Immature natural killer cell (primary cell): ENCODE results near the gene TFF2. TPM values are rescaled to one million over a fixed set of nuclear protein-coding genes. Genes with fewer than 3 reads are reported as not detected.
A peak's percentile ranks its signal among the peaks of the same experiment; 100 is the strongest.

ENCODE experiments used
- DNase-seq, 3 donors: peaks; one replicate each; pipeline ENCODE4 v3.0.0; 2022; ENCODE audit warnings: mixed read lengths in 1 of 3
- H3K27ac Mint-ChIP-seq, 6 donors: one replicate each; pipeline ENCODE4 v1.8.0; 2020; ENCODE audit warnings: mixed read lengths in 6 of 6, mild to moderate bottlenecking in 5 of 6, inconsistent platforms in 4 of 6, moderate library complexity in 3 of 6
- H3K27me3 Mint-ChIP-seq, 3 donors: one replicate each; pipeline ENCODE4 v1.8.0; 2020 to 2021; ENCODE audit warnings: low read depth in 3 of 3, mild to moderate bottlenecking in 3 of 3, mixed read lengths in 3 of 3, moderate library complexity in 3 of 3, inconsistent platforms in 1 of 3
- H3K36me3 Mint-ChIP-seq, 3 donors: one replicate each; pipeline ENCODE4 v1.8.0; 2020; ENCODE audit warnings: mixed read lengths in 3 of 3, inconsistent platforms in 2 of 3, mild to moderate bottlenecking in 2 of 3
- H3K4me1 Mint-ChIP-seq, 2 donors: one replicate each; pipeline ENCODE4 v1.8.0; 2020; ENCODE audit warnings: inconsistent platforms in 2 of 2, mild to moderate bottlenecking in 2 of 2, mixed read lengths in 2 of 2, moderate library complexity in 1 of 2
- H3K4me3 Mint-ChIP-seq, 5 donors: one replicate each; pipeline ENCODE4 v1.8.0; 2020; ENCODE audit warnings: mild to moderate bottlenecking in 5 of 5, mixed read lengths in 5 of 5, inconsistent platforms in 3 of 5, moderate library complexity in 3 of 5
- H3K9me3 Mint-ChIP-seq, 6 donors: one replicate each; pipeline ENCODE4 v1.8.0; 2020; ENCODE audit warnings: mild to moderate bottlenecking in 6 of 6, mixed read lengths in 6 of 6, inconsistent platforms in 4 of 6, moderate library complexity in 3 of 6
- polyA plus RNA-seq, 3 donors: library from polyadenylated mRNA; unstranded; fragments of 300-500 nt; fragmentation: Illumina TruSeq; gene quantifications; one replicate each; pipeline ENCODE4 v1.2.3, GENCODE V29; 2021

TFF2 gene
- polyA plus RNA-seq, 3 donors from 2014 or later, result not detected

- peaks cover 8 to 18% (median 10%) of the 10 kb centered on the region in 6 donors for H3K9me3 Mint-ChIP-seq
- no peak for DNase-seq
- H3K4me3 Mint-ChIP-seq, result no peak overlapping the region
- H3K27ac Mint-ChIP-seq, result no peak overlapping the region
- no peaks in the 10 kb centered on the region for H3K4me1 Mint-ChIP-seq
- peaks cover 9 to 15% (median 14%) of the 10 kb centered on the region in 3 donors for H3K27me3 Mint-ChIP-seq
- peaks cover 0 to 3% (median 0%) of the 10 kb centered on the region in 3 donors for H3K36me3 Mint-ChIP-seq
These were observed 27.6 kb upstream of the TFF2 start for GRCh38 chr21:42378418-42378817.

- Mint-ChIP-seq H3K27ac (no peak overlapping the region), H3K4me3 (no peak overlapping the region), H3K36me3 (peaks cover 0 to 3% (median 0%) of the 10 kb centered on the region in 3 donors), H3K27me3 (peaks cover 9 to 15% (median 14%) of the 10 kb centered on the region in 3 donors), H3K4me1 (no peaks in the 10 kb centered on the region), H3K9me3 (peaks cover 8 to 18% (median 10%) of the 10 kb centered on the region in 6 donors)
- DNase-seq, result no peak
These were observed 27.2 kb upstream of the TFF2 start for GRCh38 chr21:42377951-42378340.

- Mint-ChIP-seq H3K9me3 (peaks cover 7 to 14% (median 9%) of the 10 kb centered on the region in 6 donors), H3K27ac (no peak overlapping the region), H3K4me1 (no peaks in the 10 kb centered on the region), H3K4me3 (no peak overlapping the region), H3K36me3 (no peaks in the 10 kb centered on the region), H3K27me3 (peaks cover 9 to 14% (median 12%) of the 10 kb centered on the region in 3 donors)
- DNase-seq, result no peak
These were observed 26.6 kb upstream of the TFF2 start for GRCh38 chr21:42377211-42377950.

DNA sequence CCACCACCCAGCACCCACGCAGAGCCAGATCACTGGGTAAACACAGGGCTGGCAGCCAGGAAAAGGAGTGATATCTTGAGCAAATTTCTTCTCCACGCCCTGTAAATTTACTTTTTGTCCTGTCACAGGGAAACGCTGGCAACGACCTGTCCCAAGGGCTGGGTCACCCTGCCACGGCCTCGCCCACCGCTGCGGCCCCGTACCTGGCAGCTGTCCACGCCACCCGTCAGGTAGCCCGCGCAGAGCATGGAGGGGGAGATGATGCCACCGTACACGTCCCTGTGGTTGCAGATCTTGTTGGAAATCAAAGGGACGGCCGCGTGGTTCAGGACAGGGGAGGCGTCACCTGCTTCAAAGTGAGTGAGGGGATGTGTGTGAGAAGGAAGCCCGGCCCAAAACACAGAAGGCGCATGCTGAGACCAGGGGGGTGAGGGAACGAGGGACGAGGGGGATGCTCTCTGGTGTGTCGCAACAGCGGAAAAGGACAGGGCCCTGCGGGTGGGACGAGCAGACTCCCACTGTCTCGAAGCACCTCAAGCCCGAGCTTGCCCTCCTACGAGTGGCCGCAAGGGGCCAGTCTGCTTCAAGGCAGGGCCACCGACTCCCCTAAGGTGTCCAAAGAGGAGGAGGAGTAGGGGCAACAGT, 25.7 kb upstream of the TFF2 start:
- no peaks in the 10 kb centered on the region for H3K36me3 Mint-ChIP-seq
- H3K4me1 Mint-ChIP-seq, result no peaks in the 10 kb centered on the region
- no peak overlapping the region for H3K27ac Mint-ChIP-seq
- DNase-seq, result no peak
- H3K4me3 Mint-ChIP-seq, result no peak overlapping the region
- H3K9me3 Mint-ChIP-seq, result peaks cover 1 to 5% (median 2%) of the 10 kb centered on the region in 6 donors
- peaks cover 6 to 16% (median 14%) of the 10 kb centered on the region in 3 donors for H3K27me3 Mint-ChIP-seq

DNA sequence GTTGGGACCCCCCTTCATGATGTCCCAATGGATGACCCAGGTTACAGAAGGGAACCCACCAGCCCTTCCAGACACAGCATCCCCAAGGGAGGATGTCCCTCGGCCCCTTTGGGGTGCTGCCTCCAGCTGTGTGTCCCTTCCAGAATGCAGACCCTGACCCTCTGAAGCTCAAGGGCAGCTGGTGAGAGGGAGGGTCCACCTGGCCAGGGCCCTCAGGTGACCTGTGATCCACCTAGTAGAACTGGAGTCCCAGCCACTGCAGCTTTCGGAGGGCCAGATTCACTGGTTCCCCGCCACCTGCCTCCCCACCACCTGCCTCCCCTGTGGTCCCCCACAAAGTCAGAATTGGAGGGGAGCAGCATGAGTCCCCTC, 25.2 kb upstream of the TFF2 start:
- H3K27me3 Mint-ChIP-seq, result peaks cover 7 to 16% (median 14%) of the 10 kb centered on the region in 3 donors

GRCh38 chr21:42375506-42375905, 24.7 kb upstream of the TFF2 start:
- Mint-ChIP-seq H3K4me1 (no peaks in the 10 kb centered on the region), H3K9me3 (peaks cover 0 to 2% (median 0%) of the 10 kb centered on the region in 6 donors), H3K27ac (no peak overlapping the region), H3K4me3 (no peak overlapping the region), H3K27me3 (peaks cover 7 to 16% (median 15%) of the 10 kb centered on the region in 3 donors), H3K36me3 (peaks cover 0 to 4% (median 0%) of the 10 kb centered on the region in 3 donors)
- no peak for DNase-seq

More for the DNA sequence above, 25.2 kb upstream of the TFF2 start:
- Mint-ChIP-seq H3K27ac (no peak overlapping the region), H3K36me3 (no peaks in the 10 kb centered on the region), H3K4me3 (no peak overlapping the region), H3K4me1 (no peaks in the 10 kb centered on the region), H3K9me3 (peaks cover 0 to 2% (median 0%) of the 10 kb centered on the region in 6 donors)
- no peak for DNase-seq

DNA sequence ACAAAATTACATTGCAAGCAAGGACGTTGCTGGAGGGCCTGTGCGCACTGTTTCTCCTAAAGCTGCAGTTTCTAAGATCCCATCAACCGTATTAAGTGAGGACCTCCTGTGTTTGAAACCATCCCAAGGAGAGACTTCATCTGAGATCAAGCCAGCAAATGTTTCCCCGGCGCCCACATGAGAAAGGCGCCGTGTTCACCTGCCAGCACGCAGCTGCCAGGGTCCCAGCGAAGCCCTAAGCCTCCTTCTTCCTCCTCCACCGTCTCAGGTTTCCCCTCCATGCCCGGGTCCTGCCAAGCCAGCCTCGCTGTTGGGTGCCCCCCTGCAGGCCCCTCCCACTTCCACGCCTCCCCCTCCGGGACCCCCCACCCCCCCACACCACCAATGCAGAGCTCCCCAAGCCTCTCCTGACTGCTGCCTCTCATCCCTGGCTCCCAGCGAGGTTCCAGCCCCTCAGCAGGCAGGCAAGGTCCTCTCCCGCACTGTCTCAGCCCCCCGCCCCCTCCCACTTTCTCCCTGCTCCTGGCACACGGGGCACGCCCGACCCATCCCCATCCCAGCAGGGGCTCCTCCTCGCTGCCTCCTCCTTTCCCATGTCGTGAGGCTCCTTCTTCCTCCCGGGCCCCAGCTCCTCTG, 24.2 kb upstream of the TFF2 start:
- Mint-ChIP-seq H3K27ac (no peak overlapping the region), H3K4me3 (no peak overlapping the region), H3K4me1 (no peaks in the 10 kb centered on the region), H3K9me3 (peaks cover 0 to 2% (median 0%) of the 10 kb centered on the region in 6 donors), H3K36me3 (peaks cover 0 to 4% (median 0%) of the 10 kb centered on the region in 3 donors), H3K27me3 (peaks cover 7 to 16% (median 15%) of the 10 kb centered on the region in 3 donors)
- no peak for DNase-seq

- H3K4me1 Mint-ChIP-seq, result no peaks in the 10 kb centered on the region
- no peak for DNase-seq
- H3K27me3 Mint-ChIP-seq, result peaks cover 7 to 15% (median 13%) of the 10 kb centered on the region in 3 donors
- no peak overlapping the region for H3K27ac Mint-ChIP-seq
- H3K4me3 Mint-ChIP-seq, result no peak overlapping the region
- H3K9me3 Mint-ChIP-seq, result peaks cover 0 to 2% (median 0%) of the 10 kb centered on the region in 6 donors
- peaks cover 0 to 4% (median 0%) of the 10 kb centered on the region in 3 donors for H3K36me3 Mint-ChIP-seq
These were observed 23.7 kb upstream of the TFF2 start for GRCh38 chr21:42374457-42374856.

DNA sequence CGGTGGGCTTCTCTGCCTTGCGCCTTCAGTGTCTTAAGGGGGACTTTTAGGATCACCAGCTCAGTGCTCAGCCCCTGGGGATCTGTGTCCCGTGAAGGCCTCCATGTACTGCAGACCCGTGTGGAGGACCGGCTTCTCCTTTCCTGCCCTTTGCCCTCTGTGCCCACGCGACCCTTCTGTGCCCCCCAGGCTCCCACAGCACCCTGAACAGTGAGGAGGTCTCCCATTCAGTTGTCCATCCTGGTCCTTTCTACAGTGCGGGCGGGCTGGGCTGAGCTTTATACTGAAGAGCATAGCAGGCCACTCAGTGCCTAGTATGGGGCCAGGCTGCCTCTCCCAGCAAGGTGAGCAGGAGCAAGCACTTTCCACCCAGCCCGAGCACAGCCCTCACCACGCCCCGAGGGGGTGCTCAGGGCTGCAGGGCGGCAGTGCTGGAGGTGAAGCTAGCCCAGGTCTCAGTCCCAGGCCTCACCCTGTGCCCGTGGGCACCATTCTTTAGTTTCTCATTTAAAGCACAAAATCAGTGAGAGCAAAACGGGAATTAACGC, 23.2 kb upstream of the TFF2 start:
- Mint-ChIP-seq H3K4me1 (no peaks in the 10 kb centered on the region), H3K27ac (no peak overlapping the region), H3K36me3 (peaks cover 0 to 4% (median 0%) of the 10 kb centered on the region in 3 donors), H3K4me3 (no peak overlapping the region), H3K27me3 (peaks cover 9 to 15% (median 13%) of the 10 kb centered on the region in 3 donors), H3K9me3 (peaks cover 0 to 2% (median 0%) of the 10 kb centered on the region in 6 donors)
- DNase-seq, result no peak

GRCh38 chr21:42373196-42373907, 22.6 kb upstream of the TFF2 start:
- Mint-ChIP-seq H3K27me3 (peaks cover 6 to 15% (median 13%) of the 10 kb centered on the region in 3 donors), H3K9me3 (peaks cover 0 to 2% (median 0%) of the 10 kb centered on the region in 6 donors), H3K36me3 (peaks cover 0 to 4% (median 0%) of the 10 kb centered on the region in 3 donors), H3K4me3 (no peak overlapping the region), H3K27ac (no peak overlapping the region), H3K4me1 (no peaks in the 10 kb centered on the region)
- DNase-seq, result no peak

DNA sequence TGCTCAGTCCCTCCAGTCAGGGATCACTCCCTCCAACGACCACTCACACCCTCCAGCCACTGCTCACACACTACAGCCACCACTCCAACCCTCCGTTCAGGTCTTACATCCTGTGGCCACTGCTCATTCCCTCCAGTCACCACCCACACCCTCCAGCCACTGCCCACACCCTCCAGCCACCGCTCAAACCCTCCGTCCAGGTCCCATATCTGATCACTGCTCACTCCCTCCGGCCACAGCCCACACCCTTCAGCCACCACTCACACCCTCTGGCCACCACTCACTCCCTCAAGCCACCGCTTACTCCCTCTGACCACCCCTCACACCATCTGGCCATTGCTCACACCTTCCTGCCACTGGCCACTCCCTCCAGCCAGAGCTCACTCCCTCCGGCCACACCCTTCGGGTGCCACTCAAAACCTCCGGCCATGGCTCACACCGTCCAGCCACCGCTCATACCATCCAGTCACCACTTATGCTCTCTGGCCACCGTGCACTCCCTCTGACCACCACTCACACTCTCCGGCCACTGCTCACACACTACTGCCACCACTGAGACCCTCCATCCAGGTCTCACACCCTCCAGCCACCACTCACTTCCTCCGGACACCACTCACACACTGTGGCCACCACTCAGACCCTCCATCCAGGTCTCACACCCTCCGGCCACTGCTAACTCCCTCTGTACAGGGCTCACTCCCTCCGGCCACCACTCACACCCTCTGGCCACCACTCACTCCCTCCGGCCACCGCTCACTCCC, 20.3 kb upstream of the TFF2 start:
- Mint-ChIP-seq H3K27me3 (peaks cover 5 to 12% (median 6%) of the 10 kb centered on the region in 3 donors), H3K27ac (peak overlapping the region in 1 of 6 donors; percentile 81), H3K4me1 (no peaks in the 10 kb centered on the region), H3K4me3 (peak overlapping the region in 1 of 5 donors; percentile 33), H3K36me3 (peaks cover 0 to 4% (median 0%) of the 10 kb centered on the region in 3 donors), H3K9me3 (no peaks in the 10 kb centered on the region)
- DNase-seq, result no peak

- no peak overlapping the region for H3K4me3 Mint-ChIP-seq
- no peak overlapping the region for H3K27ac Mint-ChIP-seq
- H3K27me3 Mint-ChIP-seq, result peaks cover 5 to 11% (median 6%) of the 10 kb centered on the region in 3 donors
- H3K36me3 Mint-ChIP-seq, result peaks cover 0 to 4% (median 0%) of the 10 kb centered on the region in 3 donors
- no peaks in the 10 kb centered on the region for H3K4me1 Mint-ChIP-seq
- H3K9me3 Mint-ChIP-seq, result no peaks in the 10 kb centered on the region
- DNase-seq, result no peak
These were observed 19.0 kb upstream of the TFF2 start for GRCh38 chr21:42369821-42370220.
